Osteocyte (in vitro differentiated cells): ENCODE data around the gene NUDT22. TPM values are rescaled to one million over a fixed set of nuclear protein-coding genes. Genes with fewer than 3 reads are reported as not detected.

Experiments
- DNase-seq: peaks from one replicate; pipeline ENCODE4 v3.0.0; 2021; ENCODE audit warnings: mixed read lengths; ENCODE audit not compliant: unreplicated experiment; ENCODE audit errors: extremely low spot score
- H3K27ac Mint-ChIP-seq: one replicate; pipeline ENCODE4 v1.8.0; 2021; ENCODE audit warnings: mild to moderate bottlenecking, mixed read lengths; ENCODE audit not compliant: unreplicated experiment
- H3K27me3 Mint-ChIP-seq: one replicate; pipeline ENCODE4 v1.8.0; 2021; ENCODE audit warnings: mixed read lengths; ENCODE audit not compliant: unreplicated experiment
- H3K36me3 Mint-ChIP-seq: one replicate; pipeline ENCODE4 v1.8.0; 2021; ENCODE audit warnings: mixed read lengths; ENCODE audit not compliant: unreplicated experiment
- H3K4me1 Mint-ChIP-seq: one replicate; pipeline ENCODE4 v1.8.0; 2021; ENCODE audit warnings: mixed read lengths; ENCODE audit not compliant: unreplicated experiment
- H3K4me3 Mint-ChIP-seq: one replicate; pipeline ENCODE4 v1.8.0; 2021; ENCODE audit warnings: mild to moderate bottlenecking, moderate library complexity, mixed read lengths; ENCODE audit not compliant: unreplicated experiment
- H3K9me3 Mint-ChIP-seq: one replicate; pipeline ENCODE4 v1.8.0; 2021; ENCODE audit warnings: mixed read lengths; ENCODE audit not compliant: unreplicated experiment
- total RNA-seq: library from RNA; stranded (reverse); gene quantifications from 2 replicates; pipeline ENCODE4 v1.2.1, GENCODE V29; 2021
- TF ChIP-seq, protein P1 (sequence below): fragments of 200-600 bp; sonication (generic); IDR thresholded peaks from 2 replicates; pipeline ENCODE4 v1.5.0; 2021; ENCODE audit warnings: antibody characterized with exemption, mild to moderate bottlenecking, moderate library complexity

NUDT22 gene
- total RNA-seq, 1 donor from 2014 or later, result 46.8 TPM

DNA sequence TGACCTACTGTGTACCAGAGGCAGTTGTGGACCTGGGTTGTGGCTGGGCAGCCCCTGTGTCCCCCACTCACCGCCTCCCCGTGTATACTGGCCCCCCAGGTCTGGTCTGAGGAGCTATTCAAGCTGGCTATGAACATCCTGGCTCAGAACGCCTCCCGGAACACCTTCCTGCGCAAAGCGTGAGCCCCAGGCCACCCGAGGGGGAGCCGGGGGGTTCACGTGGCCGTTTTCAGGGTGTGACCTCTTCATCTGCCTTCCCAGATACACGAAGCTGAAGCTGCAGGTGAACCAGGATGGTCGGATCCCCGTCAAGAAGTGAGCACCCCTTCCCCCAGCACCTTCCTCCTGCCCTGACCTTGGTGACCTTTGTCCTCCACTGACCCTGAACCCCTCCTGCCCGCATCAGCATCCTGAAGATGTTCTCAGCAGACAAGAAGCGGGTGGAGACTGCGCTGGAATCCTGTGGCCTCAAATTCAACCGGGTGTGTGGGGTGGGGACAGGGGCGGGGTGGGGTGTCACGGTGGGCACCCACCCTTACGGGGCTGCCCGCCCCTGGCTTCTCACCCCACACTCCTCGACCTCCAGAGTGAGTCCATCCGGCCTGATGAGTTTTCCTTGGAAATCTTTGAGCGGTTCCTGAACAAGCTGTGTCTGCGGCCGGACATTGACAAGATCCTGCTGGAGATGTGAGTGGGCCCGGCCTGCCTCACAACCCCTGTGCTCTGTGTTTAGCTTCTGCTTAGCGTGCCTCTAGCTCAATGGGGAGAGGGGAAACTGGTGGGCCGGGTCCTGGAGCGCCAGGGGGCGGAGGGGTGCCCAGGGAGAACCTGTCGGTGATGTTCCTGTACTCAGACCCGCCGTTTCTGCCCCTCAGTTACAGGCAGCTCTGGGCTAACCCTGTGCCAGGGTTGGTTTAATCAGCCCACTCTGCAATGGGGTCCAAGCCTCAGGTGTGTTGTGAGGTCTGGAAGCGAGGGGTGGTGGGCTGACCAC, 29.4 kb downstream of the NUDT22 start:
- Mint-ChIP-seq H3K4me3 (no peak overlapping the region), H3K27ac (no peak overlapping the region), H3K27me3 (no peaks in the 10 kb centered on the region), H3K4me1 (peaks cover 22% of the 10 kb centered on the region), H3K36me3 (peaks cover 9% of the 10 kb centered on the region), H3K9me3 (no peaks in the 10 kb centered on the region)
- no peak for DNase-seq
- TF ChIP-seq, protein P1, sequence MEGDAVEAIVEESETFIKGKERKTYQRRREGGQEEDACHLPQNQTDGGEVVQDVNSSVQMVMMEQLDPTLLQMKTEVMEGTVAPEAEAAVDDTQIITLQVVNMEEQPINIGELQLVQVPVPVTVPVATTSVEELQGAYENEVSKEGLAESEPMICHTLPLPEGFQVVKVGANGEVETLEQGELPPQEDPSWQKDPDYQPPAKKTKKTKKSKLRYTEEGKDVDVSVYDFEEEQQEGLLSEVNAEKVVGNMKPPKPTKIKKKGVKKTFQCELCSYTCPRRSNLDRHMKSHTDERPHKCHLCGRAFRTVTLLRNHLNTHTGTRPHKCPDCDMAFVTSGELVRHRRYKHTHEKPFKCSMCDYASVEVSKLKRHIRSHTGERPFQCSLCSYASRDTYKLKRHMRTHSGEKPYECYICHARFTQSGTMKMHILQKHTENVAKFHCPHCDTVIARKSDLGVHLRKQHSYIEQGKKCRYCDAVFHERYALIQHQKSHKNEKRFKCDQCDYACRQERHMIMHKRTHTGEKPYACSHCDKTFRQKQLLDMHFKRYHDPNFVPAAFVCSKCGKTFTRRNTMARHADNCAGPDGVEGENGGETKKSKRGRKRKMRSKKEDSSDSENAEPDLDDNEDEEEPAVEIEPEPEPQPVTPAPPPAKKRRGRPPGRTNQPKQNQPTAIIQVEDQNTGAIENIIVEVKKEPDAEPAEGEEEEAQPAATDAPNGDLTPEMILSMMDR, result no peak

DNA sequence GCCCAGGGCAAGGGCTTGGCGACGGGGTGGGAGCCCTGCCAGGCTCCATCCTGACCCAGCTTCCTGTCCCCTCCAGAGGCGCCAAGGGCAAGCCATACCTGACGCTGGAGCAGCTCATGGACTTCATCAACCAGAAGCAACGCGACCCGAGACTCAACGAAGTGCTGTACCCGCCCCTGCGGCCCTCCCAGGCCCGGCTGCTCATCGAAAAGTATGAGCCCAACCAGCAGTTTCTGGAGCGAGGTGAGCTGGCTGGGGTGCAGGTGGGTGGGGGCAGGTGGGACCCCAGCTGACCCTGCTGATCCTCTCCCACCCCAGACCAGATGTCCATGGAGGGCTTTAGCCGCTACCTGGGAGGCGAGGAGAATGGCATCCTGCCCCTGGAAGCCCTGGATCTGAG, 30.2 kb downstream of the NUDT22 start:
- Mint-ChIP-seq H3K27ac (no peak overlapping the region), H3K4me3 (no peak overlapping the region), H3K9me3 (no peaks in the 10 kb centered on the region), H3K27me3 (no peaks in the 10 kb centered on the region), H3K36me3 (peaks cover 9% of the 10 kb centered on the region), H3K4me1 (peaks cover 19% of the 10 kb centered on the region)
- TF ChIP-seq, protein P1, result no peak
- DNase-seq, result no peak

DNA sequence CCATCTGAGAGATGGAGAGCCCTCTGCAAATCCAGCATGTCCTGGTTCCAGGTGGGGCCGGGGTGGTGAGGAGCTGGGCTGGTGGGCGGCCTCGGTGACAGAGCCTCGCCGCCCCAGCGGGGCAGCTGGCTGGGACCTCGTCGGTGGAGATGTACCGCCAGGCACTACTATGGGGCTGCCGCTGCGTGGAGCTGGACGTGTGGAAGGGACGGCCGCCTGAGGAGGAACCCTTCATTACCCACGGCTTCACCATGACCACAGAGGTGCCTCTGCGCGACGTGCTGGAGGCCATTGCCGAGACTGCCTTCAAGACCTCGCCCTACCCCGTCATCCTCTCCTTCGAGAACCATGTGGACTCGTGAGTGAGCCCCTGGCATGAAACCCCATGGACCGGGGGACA, 32.3 kb downstream of the NUDT22 start:
- TF ChIP-seq, protein P1, result no peak
- no peak overlapping the region for H3K4me3 Mint-ChIP-seq
- H3K27me3 Mint-ChIP-seq, result no peaks in the 10 kb centered on the region
- no peak for DNase-seq
- peaks cover 16% of the 10 kb centered on the region for H3K36me3 Mint-ChIP-seq
- peaks cover 13% of the 10 kb centered on the region for H3K4me1 Mint-ChIP-seq
- H3K9me3 Mint-ChIP-seq, result no peaks in the 10 kb centered on the region
- H3K27ac Mint-ChIP-seq, result no peak overlapping the region

DNA sequence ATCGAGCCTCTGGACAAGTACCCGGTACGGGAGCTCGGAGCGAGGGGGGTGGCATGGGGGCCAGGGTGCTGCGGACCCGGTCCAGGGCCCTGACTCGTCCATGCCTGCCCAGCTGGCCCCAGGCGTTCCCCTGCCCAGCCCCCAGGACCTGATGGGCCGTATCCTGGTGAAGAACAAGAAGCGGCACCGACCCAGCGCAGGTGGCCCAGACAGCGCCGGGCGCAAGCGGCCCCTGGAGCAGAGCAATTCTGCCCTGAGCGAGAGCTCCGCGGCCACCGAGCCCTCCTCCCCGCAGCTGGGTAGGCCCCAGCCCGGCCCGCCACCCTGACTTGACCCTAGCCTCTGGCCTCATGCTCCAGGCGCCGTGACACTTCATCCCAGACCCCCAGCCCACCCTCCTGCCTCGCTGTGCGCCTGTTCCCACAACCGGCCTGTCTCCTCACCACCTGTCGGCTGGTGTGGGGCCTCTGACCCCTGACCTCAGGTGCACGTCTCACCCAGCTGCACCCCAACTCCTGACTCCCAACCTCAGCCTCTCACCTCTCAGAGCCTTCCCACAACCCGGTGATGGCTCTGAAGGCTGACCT, 33.0 kb downstream of the NUDT22 start:
- H3K4me3 Mint-ChIP-seq, result no peak overlapping the region
- peaks cover 16% of the 10 kb centered on the region for H3K36me3 Mint-ChIP-seq
- no peaks in the 10 kb centered on the region for H3K27me3 Mint-ChIP-seq

More for the DNA sequence above, 33.0 kb downstream of the NUDT22 start:
- Mint-ChIP-seq H3K27ac (no peak overlapping the region), H3K9me3 (no peaks in the 10 kb centered on the region), H3K4me1 (peaks cover 6% of the 10 kb centered on the region)
- DNase-seq, result no peak
- TF ChIP-seq, protein P1, result no peak
